ENCODE measurements around the gene PORCN. TPM values are rescaled to one million over a fixed set of nuclear protein-coding genes. Genes with fewer than 3 reads are reported as not detected.

Gene PORCN
- total RNA-seq, 1 donor from 2014 or later = 33.4 TPM

DNA sequence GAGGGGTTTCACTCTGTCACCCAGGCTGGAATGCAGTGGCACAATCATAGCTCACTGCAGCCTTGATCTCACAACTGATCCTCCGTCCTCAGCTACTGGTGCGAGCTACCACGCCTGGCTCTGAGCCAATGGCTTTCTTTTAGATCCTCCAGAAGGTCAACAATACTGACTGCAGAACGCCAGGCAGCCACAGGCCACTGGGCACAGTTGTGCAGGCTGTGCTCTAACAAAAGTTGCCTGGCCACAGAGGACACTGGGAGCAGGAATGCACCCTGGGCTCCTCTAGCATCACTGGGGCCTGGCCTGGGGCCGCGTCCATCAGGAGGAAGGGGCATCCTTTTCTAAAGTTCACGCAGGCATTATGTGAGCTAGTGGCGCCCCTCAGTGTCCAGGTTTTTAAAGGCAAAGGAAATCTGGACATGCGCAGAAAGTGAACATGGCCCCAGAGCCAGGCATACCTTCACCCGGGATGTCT, 14.9 kb upstream of the PORCN start:
- H3K4me3 ChIP-seq (ENCODE audit: low read depth, low read length) = no peak overlapping the region
- no peaks in the 10 kb centered on the region for H3K36me3 ChIP-seq (ENCODE audit: control insufficient read depth, insufficient read depth, low read length)
- no peaks in the 10 kb centered on the region for H3K27me3 ChIP-seq (ENCODE audit: control insufficient read depth, insufficient read depth, low read length)
- TF ChIP-seq, protein P1, sequence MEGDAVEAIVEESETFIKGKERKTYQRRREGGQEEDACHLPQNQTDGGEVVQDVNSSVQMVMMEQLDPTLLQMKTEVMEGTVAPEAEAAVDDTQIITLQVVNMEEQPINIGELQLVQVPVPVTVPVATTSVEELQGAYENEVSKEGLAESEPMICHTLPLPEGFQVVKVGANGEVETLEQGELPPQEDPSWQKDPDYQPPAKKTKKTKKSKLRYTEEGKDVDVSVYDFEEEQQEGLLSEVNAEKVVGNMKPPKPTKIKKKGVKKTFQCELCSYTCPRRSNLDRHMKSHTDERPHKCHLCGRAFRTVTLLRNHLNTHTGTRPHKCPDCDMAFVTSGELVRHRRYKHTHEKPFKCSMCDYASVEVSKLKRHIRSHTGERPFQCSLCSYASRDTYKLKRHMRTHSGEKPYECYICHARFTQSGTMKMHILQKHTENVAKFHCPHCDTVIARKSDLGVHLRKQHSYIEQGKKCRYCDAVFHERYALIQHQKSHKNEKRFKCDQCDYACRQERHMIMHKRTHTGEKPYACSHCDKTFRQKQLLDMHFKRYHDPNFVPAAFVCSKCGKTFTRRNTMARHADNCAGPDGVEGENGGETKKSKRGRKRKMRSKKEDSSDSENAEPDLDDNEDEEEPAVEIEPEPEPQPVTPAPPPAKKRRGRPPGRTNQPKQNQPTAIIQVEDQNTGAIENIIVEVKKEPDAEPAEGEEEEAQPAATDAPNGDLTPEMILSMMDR (IDR thresholded peaks at IDR 0.05; ENCODE audit: insufficient read depth, low read length, severe bottlenecking) = peak; percentile 52
- no peak for DNase-seq (ENCODE audit: low read depth)
- FAIRE-seq = no peak

DNA sequence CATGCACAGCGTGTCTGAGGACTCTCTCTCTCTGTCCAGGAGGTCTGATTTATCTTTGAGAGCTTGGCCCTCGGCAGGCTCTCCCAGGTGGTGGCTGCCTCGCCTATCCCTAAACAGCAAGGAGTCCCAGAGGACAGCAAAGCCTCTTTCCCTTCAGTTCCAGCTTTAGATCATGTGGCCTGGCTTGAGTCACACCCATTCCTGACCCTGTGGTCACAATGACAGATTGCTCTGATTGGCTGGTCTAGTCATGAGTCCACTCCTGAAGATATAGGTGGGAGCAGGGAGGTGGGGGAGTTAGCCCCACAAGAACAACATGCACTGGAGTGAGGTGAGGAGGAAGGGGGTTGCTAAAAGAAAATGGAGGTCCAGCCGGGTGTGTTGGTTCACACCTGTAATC, 12.1 kb upstream of the PORCN start:
- DNase-seq (ENCODE audit: low read depth) (no peak), FAIRE-seq (no peak)
- Histone ChIP-seq H3K4me3 (ENCODE audit: low read depth, low read length) (no peak overlapping the region), H3K27me3 (ENCODE audit: control insufficient read depth, insufficient read depth, low read length) (no peaks in the 10 kb centered on the region), H3K36me3 (ENCODE audit: control insufficient read depth, insufficient read depth, low read length) (no peaks in the 10 kb centered on the region)
- TF ChIP-seq, protein P1 (IDR thresholded peaks at IDR 0.05; ENCODE audit: insufficient read depth, low read length, severe bottlenecking) = no peak

DNA sequence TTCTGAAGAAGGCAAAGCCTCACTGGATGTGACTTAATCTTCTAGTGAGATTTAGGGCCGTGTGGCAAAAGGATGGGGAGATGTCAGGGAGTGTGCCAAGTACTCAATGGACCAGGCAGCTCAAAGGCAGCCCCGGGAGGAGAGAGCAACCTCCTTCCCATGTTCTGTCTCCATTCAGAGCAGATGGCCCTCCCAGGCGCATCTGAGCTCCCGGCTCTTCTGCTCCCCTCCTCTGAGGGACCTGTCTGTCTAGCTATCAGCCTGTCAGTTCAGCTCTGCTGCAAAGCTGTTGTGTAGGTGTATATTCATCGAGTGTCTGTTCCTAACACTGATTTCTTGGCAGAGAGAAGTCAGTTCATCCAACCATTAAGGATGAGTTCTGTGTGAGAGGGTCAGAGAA, 10.9 kb upstream of the PORCN start:
- Histone ChIP-seq H3K27me3 (ENCODE audit: control insufficient read depth, insufficient read depth, low read length) (no peaks in the 10 kb centered on the region), H3K4me3 (ENCODE audit: low read depth, low read length) (no peak overlapping the region), H3K36me3 (ENCODE audit: control insufficient read depth, insufficient read depth, low read length) (no peaks in the 10 kb centered on the region)
- DNase-seq (ENCODE audit: low read depth) (no peak), FAIRE-seq (no peak)
- TF ChIP-seq, protein P1 (IDR thresholded peaks at IDR 0.05; ENCODE audit: insufficient read depth, low read length, severe bottlenecking) = no peak

DNA sequence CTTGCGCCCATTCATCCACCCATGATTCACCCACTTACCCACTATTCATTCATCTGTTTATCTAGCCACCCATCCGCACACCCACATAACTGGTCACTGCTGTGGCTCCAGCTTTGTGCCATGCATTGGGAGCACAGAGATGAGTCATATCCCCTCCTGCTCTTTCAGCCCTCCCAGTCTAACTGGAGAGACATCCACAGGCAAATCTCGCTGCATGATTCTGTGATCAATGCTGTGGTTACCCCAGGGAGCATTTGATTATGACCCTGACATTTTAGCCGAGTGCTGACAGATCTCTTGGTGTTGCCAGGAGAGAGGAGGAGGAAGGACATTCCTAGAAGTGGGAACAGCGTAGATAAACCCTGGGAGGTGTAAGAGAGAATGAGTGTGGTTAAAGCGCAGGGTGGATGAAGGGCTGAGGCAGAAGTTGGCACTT, 10.4 kb upstream of the PORCN start:
- TF ChIP-seq, protein P1 (IDR thresholded peaks at IDR 0.05; ENCODE audit: insufficient read depth, low read length, severe bottlenecking) = no peak
- Histone ChIP-seq H3K36me3 (ENCODE audit: control insufficient read depth, insufficient read depth, low read length) (no peaks in the 10 kb centered on the region), H3K27me3 (ENCODE audit: control insufficient read depth, insufficient read depth, low read length) (no peaks in the 10 kb centered on the region), H3K4me3 (ENCODE audit: low read depth, low read length) (no peak overlapping the region)
- FAIRE-seq (no peak), DNase-seq (ENCODE audit: low read depth) (peak; percentile 84)

DNA sequence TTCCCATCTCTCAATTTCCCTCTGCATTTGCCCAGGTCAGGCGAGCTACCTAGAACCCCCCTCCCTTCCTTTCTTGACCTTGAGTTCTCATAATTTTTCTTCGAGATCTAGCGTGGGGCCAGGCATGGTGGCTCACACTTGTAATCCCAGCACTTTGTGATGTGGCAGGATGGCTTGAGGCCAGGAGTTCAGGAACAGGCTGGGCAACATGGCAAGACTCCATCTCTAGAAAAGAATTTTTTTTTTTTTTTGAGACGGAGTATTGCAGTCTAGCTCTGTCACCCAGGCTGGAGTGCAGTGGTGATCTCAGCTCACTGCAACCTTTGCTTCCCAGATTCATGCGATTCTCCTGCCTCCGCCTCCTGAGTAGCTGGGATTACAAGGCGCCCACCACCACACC, 4.5 kb upstream of the PORCN start:
- TF ChIP-seq, protein P1 (IDR thresholded peaks at IDR 0.05; ENCODE audit: insufficient read depth, low read length, severe bottlenecking) = no peak
- FAIRE-seq (no peak), DNase-seq (ENCODE audit: low read depth) (no peak)
- H3K27me3 ChIP-seq (ENCODE audit: control insufficient read depth, insufficient read depth, low read length) = no peaks in the 10 kb centered on the region
- no peaks in the 10 kb centered on the region for H3K36me3 ChIP-seq (ENCODE audit: control insufficient read depth, insufficient read depth, low read length)
- no peak overlapping the region for H3K4me3 ChIP-seq (ENCODE audit: low read depth, low read length)

DNA sequence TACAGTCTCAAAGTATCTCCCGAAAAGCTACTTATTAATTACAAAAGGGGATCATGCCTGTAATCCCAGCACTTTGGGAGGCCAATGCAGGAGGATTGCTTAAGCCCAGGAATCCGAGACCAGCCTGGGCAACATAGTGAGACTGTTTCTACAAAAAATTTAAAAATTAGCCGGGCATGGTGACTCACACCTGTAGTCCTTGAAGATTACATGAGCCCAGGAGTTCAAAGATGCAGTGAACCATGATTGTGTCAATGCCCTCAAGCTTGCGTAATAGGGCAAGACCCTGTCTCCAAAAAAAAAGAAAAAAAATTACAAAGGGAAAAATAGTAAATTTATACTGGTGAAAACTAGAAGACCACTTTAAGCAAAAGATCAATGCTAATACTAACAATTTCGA, 3.3 kb upstream of the PORCN start:
- Histone ChIP-seq H3K36me3 (ENCODE audit: control insufficient read depth, insufficient read depth, low read length) (no peaks in the 10 kb centered on the region), H3K4me3 (ENCODE audit: low read depth, low read length) (no peak overlapping the region), H3K27me3 (ENCODE audit: control insufficient read depth, insufficient read depth, low read length) (no peaks in the 10 kb centered on the region)
- no peak for DNase-seq (ENCODE audit: low read depth)
- no peak for FAIRE-seq
- TF ChIP-seq, protein P1 (IDR thresholded peaks at IDR 0.05; ENCODE audit: insufficient read depth, low read length, severe bottlenecking) = no peak

Data from bronchial epithelial cell (primary cell).